ENCODE data around the gene TMEM132D. TPM values are rescaled to one million over a fixed set of nuclear protein-coding genes. Genes with fewer than 3 reads are reported as not detected.

TMEM132D gene
- total and polyA plus RNA-seq, 2 of the 4 experiments (the other 2 are of a cell fraction), result not detected

DNA sequence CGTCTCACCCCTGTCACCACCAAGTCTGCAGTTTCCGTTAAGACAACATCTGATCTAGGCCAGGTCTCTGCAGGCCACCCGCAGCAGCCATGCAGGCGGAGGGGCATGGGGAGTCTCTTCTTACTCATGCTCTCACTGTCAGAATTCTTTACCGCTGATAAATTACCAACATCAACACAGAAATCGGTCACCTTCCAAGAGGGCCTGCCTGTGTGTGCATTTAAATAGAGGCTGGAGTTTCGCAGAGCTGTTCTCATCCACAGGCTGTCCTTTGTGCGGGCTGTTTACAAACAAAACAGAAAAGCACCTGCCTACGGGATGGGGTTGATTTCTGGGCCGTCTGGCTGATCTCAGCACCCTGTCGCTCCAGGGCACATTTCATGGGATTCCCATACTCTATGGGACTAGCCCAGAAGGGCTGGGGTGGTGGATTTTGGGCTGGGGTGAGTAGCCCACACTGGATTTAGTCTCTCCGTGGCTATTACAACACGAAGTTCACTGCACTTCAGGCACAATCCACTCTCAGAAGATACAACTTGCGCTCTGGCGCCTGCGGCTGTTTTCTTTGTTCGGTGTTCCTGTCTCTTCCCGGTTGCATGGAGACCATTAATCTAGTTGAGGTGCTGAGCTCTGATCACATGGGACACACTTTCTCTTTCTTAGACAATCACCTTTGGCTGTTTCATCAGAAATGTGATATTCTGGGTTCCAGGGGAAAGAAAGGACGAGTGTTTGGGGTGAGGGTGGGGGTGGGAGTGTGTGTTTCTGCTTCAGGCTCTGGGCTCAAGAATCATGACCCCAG is 719.5 kb downstream of the TMEM132D start:
- ChIA-PET POLR2A (ENCODE audit: unreplicated experiment) (no interaction called here), CTCF (no interaction called here)
- no TSS peak for BruUV-seq (replicated peaks)
- Histone ChIP-seq H3K4me3 (ENCODE audit: insufficient read depth, low read depth, low read length) (no peak overlapping the region), H3K27me3 (ENCODE audit: control insufficient read depth, insufficient read depth, low read length) (no peaks in the 10 kb centered on the region), H3K9me3 (ENCODE audit: control insufficient read depth, insufficient read depth, low read length) (peaks cover 31% of the 10 kb centered on the region), H2BK120ac (ENCODE audit: low read depth, low read length) (no peak overlapping the region), H4K20me1 (ENCODE audit: insufficient read depth, low read length) (no peaks in the 10 kb centered on the region), H3K4me2 (ENCODE audit: low read depth, low read length) (no peak overlapping the region), H3K79me1 (ENCODE audit: low read depth in 1 of 2, low read length in 2 of 2) (no peaks in the 10 kb centered on the region), H2BK5ac (ENCODE audit: low read depth, low read length, poor library complexity, severe bottlenecking) (no peak overlapping the region), H3K4ac (ENCODE audit: low read depth, low read length) (no peak overlapping the region), H4K5ac (ENCODE audit: low read depth, low read length) (no peak overlapping the region), H3K18ac (ENCODE audit: low read depth, low read length) (no peak overlapping the region), H3K9me1 (ENCODE audit: insufficient read depth, low read length) (no peaks in the 10 kb centered on the region), H2BK15ac (ENCODE audit: low read depth, low read length) (no peak overlapping the region), H3K14ac (replicated peaks; ENCODE audit: low read depth, low read length) (no peak overlapping the region), H2BK20ac (ENCODE audit: low read depth, low read length) (no peak overlapping the region), H3K56ac (ENCODE audit: extremely low read depth, insufficient read depth, low read length) (no peak overlapping the region), H3K23ac (ENCODE audit: low read depth, low read length) (no peak overlapping the region), H3K36me3 (ENCODE audit: control insufficient read depth, insufficient read depth, low read length) (no peaks in the 10 kb centered on the region), H3K4me1 (ENCODE audit: control insufficient read depth, insufficient read depth, low read length) (no peaks in the 10 kb centered on the region), H4K8ac (ENCODE audit: low read depth in 2 of 2, low read length in 2 of 2) (no peak overlapping the region), H2AK5ac (ENCODE audit: low read depth, low read length) (no peak overlapping the region), H3K27ac (ENCODE audit: insufficient read depth, low read length) (no peak overlapping the region), H2AFZ (replicated peaks; ENCODE audit: low read length, poor library complexity) (no peak overlapping the region), H2AK9ac (replicated peaks; ENCODE audit: low read depth, low read length, poor library complexity) (no peak overlapping the region), H3K9ac (ENCODE audit: low read depth, low read length) (no peak overlapping the region), H4K91ac (ENCODE audit: insufficient read depth, low read depth, low read length) (no peak overlapping the region)
- 55% methylated on average over 6 of the region's 19 CpGs; no CpG with 5 or more reads in 1 of the 2 experiments for WGBS, 2 experiments (ENCODE audit: extremely low coverage in 2 of 2, insufficient read length in 1 of 2)
- intact Hi-C loops (cut with micrococcal nuclease) (no loop called here), in situ Hi-C loops (cut with MboI; ENCODE audit: low sequenced_read_pairs) (no loop called here), dilution Hi-C loops (cut with HindIII; ENCODE audit: low sequenced_read_pairs, unreplicated experiment) (no loop called here)
- TF ChIP-seq MAZ (IDR thresholded peaks at IDR 0.05; ENCODE audit: borderline replicate concordance, low read depth, low read length) (no peak), RFX5 (IDR thresholded peaks at IDR 0.05; ENCODE audit: low read depth, low read length) (no peak), NFE2L2 (IDR thresholded peaks at IDR 0.05; ENCODE audit: low read depth, low read length) (no peak), POLR2A (IDR thresholded peaks at IDR 0.05; ENCODE audit: low read depth, low read length) (no peak), SMC3 (IDR thresholded peaks at IDR 0.05; ENCODE audit: low read depth, low read length) (no peak), FOS (IDR thresholded peaks at IDR 0.05; ENCODE audit: low read depth, low read length) (no peak), MAFK (IDR thresholded peaks at IDR 0.05; ENCODE audit: low read depth, low read length) (no peak)
- TF ChIP-seq, protein P1, sequence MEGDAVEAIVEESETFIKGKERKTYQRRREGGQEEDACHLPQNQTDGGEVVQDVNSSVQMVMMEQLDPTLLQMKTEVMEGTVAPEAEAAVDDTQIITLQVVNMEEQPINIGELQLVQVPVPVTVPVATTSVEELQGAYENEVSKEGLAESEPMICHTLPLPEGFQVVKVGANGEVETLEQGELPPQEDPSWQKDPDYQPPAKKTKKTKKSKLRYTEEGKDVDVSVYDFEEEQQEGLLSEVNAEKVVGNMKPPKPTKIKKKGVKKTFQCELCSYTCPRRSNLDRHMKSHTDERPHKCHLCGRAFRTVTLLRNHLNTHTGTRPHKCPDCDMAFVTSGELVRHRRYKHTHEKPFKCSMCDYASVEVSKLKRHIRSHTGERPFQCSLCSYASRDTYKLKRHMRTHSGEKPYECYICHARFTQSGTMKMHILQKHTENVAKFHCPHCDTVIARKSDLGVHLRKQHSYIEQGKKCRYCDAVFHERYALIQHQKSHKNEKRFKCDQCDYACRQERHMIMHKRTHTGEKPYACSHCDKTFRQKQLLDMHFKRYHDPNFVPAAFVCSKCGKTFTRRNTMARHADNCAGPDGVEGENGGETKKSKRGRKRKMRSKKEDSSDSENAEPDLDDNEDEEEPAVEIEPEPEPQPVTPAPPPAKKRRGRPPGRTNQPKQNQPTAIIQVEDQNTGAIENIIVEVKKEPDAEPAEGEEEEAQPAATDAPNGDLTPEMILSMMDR (conservative IDR thresholded peaks at IDR 0.05; ENCODE audit: low read depth, low read length), result no peak
- TF ChIP-seq, protein P2, sequence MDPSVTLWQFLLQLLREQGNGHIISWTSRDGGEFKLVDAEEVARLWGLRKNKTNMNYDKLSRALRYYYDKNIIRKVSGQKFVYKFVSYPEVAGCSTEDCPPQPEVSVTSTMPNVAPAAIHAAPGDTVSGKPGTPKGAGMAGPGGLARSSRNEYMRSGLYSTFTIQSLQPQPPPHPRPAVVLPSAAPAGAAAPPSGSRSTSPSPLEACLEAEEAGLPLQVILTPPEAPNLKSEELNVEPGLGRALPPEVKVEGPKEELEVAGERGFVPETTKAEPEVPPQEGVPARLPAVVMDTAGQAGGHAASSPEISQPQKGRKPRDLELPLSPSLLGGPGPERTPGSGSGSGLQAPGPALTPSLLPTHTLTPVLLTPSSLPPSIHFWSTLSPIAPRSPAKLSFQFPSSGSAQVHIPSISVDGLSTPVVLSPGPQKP (IDR thresholded peaks at IDR 0.05; ENCODE audit: borderline replicate concordance, low read depth, low read length), result no peak
- ATAC-seq (ENCODE audit: low read depth), result no peak
- DNase-seq, result no peak
